D721Med (cell line): ENCODE data around the gene STK38.

ENCODE experiments used
- DNase-seq: peaks from one replicate; pipeline ENCODE4 v3.0.0; 2011; ENCODE audit warnings: low spot score; ENCODE audit not compliant: insufficient read length
- FAIRE-seq: peaks from 2 replicates; lab custom pipeline; 2011; peaks lifted over from hg19 to GRCh38; lab: Jason Lieb, UNC
- CTCF ChIP-seq: IDR thresholded peaks from 2 replicates; pipeline ENCODE4 v1.5.1; 2012; ENCODE audit warnings: mild to moderate bottlenecking, control low read depth; ENCODE audit not compliant: insufficient read depth; ENCODE audit errors: missing control alignments

Gene STK38

DNA sequence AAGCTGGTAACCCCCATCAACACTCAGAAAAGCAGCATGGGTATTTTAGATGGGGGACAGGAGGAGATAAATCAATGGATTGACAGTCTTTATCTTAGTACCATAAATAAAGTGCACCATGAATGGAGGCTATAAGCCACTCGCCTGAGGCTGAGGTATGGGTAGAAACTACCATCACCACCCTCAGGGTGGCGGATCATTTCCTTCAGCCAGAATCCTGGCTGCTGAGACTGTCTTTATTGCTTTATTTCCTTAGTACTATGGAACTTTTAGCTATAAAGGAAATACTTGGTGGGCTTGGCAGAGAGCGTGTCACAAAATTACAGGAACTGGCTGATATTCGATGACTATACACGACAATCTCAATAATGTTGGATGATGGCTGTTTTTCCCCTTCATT is 52.2 kb downstream of the STK38 start:
- no peak for TF ChIP-seq CTCF
- no peak for FAIRE-seq
- DNase-seq = no peak

GRCh38 chr6:36493859-36494258 is 53.4 kb downstream of the STK38 start:
- FAIRE-seq (no peak), DNase-seq (no peak)
- no peak for TF ChIP-seq CTCF

DNA sequence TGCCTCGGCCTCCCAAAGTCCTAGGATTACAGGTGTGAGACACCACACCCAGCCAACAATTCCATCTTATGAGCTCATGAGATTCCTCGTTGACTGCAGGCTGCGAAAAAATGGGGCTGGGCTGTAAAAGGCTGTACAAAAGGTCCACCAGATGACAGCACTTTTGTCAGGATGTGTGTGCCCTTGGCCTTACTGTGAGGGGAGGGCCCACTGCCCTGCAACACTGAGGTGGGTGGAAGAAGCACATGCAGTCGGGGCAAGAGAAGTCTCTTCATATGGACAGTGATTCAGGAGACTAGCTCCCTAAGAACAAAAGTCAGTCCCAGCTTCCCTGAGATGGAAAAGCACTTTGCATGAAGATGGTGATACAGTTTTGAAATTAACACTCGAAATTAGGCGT is 54.0 kb downstream of the STK38 start:
- no peak for FAIRE-seq

GRCh38 chr6:36492621-36493020 is 54.7 kb downstream of the STK38 start:
- FAIRE-seq = no peak
- no peak for TF ChIP-seq CTCF
- DNase-seq = no peak

More for the DNA sequence above, 54.0 kb downstream of the STK38 start:
- DNase-seq = no peak
- no peak for TF ChIP-seq CTCF

- FAIRE-seq (no peak), DNase-seq (no peak)
- TF ChIP-seq CTCF = no peak
Measured at GRCh38 chr6:36492092-36492491, 55.2 kb downstream of the STK38 start.

DNA sequence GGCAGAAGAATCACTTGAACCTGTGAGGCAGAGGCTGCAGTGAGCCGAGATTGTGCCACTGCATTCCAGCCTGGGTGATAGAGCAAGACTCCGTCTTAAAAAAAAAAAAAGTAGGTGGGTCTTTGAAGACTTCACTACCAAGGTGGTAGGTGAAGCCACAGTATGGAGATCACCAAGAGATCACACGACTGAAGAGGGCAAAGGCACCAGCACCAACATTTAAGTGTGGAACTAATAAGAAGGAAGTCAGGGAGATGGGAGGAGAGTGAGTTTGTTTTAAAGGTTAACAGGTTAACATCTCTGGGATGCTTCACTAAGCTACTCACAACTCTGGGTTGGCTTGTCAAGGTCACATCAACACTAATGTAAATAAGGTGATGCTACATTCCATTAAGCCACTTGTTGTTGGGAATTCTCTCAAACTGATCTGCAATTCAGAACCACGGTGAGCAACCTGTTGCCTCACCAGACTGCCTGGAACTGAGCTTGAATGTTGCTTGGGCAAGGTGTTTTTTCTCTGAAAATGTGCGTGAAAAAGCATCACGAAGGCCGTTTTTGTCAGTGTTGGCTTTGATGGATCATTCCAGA is 55.8 kb downstream of the STK38 start:
- no peak for TF ChIP-seq CTCF
- DNase-seq = no peak
- no peak for FAIRE-seq

DNA sequence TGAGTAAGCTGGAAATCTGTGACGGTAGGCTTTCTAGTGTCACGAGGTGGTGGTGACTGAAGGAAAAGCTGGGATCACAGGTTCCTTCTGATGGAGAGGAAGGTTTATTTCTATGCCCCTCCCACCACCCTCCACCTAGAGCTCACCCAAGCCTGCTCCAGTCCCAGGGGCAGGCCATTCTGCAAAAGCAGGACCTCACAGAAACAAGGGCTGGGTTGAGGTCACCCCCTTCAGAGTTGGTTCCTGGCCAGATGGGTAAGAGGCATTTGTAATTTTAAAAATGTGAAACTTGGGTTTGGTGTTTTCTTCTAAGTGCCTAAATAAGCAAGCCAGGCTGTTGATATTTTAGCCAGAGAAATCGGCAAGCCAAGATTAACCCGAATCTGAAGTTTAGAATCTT is 57.9 kb downstream of the STK38 start:
- TF ChIP-seq CTCF = no peak
- no peak for FAIRE-seq

More for the DNA sequence above, 57.9 kb downstream of the STK38 start:
- DNase-seq = no peak
